NCI-H748 treated with DMSO at 0.1 percent for 48 hours (cell line): ENCODE results near the gene RUNDC3A.

ENCODE experiments used
- DNase-seq: peaks from one replicate; lab custom pipeline; 2025; lab: John Stamatoyannopoulos, UW

RUNDC3A gene

DNA sequence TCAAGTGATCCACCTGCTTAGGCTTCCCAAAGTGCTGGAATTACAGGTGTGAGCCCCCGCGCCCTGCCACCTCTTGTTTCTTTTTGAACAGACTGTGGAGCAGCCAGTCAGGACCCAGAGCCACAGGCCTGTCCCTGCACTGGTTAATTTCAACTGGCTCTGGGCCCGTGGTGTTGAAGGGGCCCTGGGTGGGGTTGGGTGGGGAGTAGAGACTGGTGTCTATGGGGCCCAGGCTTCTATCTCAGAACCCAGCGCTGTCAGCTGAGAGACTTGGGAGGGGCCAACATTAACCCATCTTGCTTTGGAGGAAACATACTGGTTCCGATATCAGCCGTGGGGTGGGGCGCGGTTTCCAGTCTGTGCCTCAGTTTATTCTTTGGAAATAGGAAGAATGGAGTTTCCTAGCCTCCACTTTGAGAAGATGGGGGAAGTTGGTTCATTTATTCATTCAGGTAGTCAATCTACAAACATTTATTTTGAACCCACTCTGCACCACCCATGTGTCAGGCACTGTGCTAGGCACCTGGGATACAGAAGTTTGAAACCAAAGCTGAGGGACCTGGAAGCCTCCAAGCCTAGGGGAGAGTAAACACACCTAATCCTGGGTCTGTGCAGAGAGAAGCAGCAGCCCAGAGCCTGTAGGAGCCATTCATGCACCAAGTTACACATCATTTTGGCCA, 24.9 kb upstream of the RUNDC3A start:
- no peak for DNase-seq

DNA sequence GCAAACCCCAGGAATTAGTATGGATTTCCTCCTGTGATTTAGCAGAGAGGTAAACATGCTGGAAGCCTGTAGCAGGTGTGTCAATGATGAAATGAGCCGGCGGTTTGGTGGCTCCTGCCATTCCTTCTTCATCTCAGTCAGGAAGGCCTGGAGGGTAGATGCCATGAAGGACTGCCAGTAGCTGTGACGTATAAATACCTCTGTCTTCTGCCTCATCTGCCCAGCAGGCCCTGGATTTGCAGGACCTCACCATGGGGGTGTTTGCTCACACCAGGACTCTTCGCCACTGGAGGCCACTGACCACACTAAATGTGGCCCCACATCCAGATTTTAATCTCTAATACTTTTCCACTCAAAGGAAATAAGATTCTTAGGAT, 24.4 kb upstream of the RUNDC3A start:
- no peak for DNase-seq

DNA sequence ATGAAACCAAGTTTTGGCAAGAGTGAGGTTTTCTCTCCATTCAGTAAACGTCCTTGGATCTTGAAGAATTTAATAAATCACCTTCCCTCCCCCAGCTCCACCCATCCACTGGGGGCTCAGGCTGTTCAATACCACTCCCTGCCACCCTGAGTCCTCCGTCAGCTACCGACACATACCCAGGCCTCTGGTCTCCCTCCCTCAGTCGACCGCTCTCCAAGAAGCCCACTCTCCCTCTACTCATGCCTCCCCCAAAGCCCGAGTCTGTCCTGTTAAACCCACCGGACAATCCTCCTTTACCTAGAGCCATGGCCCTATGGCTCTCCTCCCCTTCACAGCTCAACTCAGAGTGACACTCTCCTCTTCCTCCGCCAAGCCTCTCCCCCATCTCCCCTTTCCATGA, 20.8 kb upstream of the RUNDC3A start:
- no peak for DNase-seq

DNA sequence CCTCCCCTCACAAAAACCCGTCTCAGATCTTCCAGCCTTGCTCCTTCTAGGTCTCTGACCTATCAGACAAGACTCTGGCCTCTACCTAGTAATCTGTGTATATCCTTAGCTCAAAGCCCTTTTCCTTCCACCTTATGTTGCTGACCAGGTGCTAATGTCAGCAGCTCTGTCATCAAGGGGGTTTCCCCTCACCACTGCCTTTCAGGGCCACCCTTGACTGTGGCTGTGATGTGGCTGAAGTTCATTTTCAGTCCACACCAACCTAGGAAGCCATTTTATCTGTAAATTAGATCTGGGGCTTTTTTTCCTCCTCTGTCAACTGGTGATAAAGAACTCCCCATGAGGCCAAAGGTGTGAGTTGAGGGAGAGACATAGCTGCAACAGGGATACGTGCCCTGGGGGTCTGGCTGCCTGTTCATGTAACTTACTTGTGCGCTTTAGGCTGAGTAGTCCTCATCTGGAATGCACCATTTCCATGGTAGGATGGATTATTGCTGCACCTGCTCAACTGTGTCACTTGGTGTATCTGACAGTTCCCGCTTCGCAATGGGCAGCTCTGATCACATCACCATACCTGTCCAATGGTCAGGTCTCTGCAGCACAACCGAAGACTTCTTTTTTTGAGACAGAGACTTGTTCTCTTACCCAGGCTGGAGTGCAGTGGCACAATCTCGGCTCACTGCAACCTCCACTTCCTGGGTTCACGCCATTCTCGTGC, 14.7 kb upstream of the RUNDC3A start:
- DNase-seq, result no peak

DNA sequence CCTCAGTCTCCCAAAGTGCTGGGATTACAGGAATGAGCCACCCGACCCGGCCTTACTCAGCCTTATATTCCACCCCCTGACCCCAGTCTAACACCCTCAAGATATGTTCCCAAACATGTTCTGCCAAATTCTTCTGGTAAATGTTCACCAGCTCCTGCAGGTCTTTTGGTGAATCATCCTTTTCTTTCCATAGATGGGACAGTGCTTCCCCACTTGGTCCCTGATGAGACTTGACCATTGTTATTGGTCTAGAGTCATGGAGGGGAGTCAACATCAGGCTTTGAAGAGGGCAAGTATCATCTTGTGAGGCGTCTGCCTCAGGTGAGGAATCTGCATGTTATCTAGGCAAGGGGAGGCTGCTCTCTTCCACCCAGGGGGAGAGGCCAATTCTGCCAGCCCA, 10.4 kb upstream of the RUNDC3A start:
- no peak for DNase-seq

DNA sequence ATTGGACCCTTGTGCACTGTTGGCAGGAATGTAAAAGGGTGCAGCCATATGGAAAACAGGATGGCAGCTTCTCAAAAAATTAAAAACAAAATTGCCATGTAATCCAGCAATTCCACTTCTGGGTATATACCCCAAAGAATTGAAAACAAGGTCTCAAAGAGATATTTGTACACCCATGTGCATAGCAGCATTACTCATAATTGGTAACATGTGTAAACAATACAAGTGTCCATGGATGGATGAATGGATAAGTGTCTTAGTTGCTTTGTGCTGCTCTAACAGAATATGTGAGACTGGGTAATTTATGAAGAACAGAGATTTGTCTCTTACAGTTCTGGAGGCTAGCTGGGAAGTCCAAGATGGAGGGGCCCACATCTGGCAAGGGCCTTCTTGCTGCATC, 3.8 kb upstream of the RUNDC3A start:
- no peak for DNase-seq

DNA sequence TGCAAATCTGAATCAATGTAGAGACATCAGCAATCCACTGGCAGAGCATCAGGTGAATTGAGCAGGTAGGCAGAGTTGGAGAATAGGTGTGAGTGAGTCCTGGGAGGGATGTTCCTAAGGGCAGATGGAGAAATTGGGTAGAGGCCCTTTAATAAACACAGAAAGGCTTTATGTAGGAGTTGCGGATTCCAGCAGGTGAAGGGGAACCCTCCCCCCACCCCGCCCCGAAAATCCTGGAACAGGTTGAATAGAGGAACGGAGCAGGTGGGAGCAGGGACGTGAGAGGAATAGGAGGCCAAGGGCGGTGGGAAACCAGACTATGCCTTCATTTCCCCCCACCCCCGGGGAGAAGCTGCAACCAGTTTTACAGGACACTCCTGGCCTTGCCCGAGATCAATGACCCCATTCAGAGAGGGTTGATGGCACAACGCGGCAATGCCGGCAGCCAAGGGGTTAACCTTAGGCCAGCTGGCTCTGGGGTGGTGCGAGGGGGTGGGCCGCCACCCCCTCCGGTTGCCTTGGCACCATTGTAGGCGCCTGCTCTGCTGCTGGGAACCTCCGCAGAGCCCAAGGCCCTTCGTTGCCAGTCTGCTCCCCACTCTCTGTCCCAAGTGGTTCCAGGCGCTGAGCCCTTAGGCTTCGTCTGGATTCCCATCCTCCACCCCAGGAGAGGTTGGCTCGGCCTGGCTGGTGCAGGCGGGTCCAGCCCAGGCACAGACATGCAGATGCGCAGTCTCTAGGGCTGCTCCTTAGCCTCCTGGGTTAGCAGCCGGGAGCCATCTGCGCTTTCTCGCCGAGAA, 814 bp upstream of the RUNDC3A start:
- peak; percentile 21 for DNase-seq

DNA sequence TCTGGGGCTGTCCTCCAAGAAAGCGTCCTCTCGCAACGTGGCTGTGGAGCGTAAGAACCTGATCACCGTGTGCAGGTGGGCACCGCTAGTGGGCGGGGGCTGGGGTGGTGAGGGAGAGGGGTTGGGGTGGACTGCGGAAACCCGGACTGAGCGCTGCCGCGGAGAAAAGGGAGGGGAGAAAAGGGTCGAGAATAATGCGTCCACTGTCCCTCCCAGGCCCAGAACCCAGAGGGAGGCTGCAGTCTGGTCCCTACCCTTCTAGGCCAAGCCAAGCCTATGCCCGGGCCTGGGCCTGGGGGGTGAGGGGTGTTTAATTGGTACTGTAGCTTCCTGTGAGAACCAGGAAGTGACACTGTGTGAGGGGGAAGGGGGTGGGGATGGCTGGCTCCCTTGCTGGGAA, 464 bp downstream of the RUNDC3A start:
- DNase-seq, result peak; percentile 27

DNA sequence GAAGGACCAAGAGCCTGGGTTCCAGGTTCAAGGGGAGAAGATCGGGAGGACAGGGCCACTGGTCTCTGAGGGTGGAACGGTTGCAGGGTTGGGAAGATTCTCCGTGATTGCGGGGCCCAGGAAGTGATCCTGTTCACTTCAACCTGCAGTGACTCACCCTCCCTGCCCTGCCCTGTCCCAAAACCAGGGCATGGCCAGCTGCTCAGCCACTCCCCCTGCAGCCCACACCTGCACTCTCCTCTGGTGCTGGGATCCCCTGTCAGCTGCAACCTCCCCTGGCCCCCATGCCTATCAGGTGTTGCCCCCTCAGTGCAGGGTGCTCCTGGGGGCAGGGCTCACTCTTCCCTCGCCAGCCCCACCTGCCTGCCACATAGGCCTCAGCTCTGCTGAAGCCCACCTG, 1.1 kb downstream of the RUNDC3A start:
- DNase-seq, result no peak

DNA sequence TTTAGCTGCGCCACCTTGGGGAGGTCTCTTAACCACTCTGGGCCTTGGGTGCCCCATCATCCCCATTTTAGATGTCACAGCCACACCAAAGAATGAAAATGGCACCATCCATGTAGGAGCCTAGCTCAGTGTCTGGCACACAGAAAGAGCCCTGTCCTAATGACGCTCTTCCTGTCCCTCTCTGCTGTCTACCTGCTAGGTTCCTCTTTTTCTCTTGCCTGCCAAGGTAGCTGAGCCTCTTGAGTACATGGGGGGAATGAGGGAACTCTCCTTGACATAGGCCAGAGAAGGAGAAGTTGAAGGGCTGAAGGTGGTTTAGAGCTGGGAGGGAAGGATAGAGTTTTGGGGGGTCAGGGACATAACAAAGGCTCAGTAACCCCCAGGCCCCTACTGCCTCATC, 1.8 kb downstream of the RUNDC3A start:
- no peak for DNase-seq

DNA sequence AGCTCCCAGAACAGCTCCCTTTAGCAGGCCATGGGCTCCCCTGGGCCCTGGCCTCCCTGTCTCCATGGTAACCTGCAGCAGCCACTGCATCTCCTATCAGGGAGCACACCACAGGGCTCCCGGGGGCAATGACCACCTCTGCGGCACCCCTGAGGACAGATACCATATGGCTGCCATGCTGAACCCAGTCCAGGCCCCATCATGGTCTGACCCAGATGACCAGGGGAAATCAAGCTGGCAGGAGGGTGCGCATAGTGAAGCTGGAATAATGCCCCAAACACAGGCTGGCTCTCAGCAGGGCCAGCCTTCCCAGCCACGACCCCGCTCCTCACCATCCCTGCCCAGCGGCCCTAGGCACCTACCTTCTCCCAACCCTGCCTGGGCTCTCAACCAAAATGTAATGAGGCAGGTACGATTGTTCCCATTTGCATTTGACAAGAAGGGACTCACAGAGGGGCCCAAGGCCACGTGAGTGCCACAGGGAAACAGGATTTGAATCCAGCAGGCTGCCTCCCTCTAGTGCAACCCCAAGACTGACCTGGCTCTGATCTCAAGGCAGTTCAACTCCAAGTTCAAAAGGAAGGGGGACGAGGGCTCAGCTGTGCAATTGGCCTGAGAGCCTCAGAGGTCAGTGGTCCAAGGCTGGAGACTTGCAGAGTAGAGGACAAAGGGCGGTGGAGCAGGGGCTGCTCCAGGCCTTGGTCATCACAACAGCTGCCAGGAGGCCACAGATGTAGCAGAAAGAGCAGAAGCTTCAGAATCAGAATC, 2.4 kb downstream of the RUNDC3A start:
- no peak for DNase-seq

DNA sequence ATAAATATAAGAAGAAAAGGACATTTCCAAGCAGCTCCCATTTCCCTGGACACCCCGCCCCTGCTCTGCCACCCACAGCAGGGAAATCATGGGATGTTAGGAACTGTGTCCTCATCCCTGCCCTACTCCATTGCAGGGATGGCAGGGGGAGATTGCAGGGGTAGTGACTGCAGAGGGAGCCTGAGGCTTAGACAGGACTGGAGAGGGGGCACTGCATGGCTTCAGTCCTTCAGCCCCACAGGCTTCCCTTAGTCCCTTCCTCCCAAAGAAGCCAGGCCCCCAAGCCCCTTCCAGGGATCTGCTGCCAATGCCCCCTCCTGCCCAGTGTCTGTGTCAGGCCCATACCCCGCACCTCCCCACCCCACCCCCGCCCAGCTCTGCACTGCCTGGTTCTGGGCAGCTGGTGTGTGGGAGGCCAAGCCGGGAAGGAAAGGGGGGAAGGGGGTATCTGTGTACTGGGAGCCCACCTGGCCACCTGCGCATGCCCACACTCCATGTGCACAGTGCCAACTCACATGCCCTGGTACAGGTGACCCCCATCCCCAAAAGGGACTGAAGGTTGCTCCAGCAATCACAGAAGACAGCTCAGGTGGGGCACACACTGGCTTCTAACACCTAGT, 3.3 kb downstream of the RUNDC3A start:
- DNase-seq, result no peak

DNA sequence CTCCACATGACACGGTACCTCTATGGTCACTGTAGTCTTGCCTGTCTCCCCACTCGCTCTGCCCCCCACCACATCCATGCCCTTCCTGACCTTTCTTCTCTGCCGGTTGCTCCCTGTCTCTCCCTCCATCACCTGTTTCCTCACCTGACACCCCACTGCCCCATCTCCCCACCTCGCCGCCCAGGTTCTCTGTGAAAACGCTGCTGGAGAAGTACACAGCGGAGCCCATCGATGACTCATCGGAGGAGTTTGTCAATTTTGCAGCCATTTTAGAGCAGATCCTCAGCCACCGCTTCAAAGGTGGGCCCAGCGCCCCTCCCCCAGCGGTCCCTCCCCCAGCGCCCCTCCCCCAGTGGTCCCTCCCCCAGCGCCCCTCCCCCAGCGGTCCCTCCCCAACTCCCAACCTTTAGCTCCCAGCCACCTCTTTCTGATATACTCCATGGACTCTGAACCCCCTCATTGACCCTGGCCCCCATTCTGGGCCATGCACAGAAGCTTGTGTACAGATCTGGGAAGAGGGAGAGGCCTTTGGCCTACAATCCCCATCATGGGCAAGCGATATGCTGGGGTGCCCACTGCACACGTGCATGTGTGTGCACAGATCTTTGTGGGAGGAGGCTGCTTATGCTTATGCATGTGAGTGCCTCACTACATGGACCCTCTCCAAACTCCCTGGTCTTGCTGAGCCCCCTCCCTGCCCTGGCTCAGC, 4.1 kb downstream of the RUNDC3A start:
- DNase-seq, result no peak

DNA sequence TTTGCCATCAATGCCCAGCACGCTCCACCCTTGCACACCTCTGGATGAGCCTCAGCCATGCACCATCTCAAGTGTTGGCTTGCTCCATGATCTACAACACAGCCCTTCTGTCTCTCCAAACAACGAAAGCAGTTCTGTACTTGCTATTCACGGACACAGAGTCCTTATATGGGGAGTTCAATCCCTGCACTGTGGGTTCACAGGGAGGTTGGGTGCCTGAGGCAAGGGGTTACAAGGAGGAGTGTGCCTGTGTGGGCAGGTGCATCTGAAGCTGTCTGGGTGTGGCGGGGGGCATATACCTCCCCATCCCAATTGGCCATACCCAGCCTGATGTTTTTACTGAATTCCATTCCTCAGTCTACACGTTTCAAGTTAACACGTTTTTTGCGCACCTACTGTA, 5.6 kb downstream of the RUNDC3A start:
- no peak for DNase-seq

DNA sequence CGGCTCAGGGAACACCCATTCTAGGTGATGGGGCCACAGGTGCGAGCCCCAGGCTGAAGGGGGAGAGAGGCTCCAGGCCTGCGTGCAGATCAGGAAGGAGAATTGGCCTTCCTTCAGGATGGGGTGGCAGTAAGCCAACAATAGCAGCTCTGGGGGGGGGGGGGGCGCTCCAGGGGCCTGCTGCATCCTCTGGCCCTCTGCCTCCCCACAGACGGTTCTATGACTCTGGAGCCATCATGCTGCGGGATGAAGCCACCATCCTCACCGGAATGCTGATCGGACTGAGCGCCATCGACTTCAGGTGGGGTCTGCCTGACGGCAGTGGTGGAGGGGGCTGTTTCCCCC, 6.1 kb downstream of the RUNDC3A start:
- no peak for DNase-seq

DNA sequence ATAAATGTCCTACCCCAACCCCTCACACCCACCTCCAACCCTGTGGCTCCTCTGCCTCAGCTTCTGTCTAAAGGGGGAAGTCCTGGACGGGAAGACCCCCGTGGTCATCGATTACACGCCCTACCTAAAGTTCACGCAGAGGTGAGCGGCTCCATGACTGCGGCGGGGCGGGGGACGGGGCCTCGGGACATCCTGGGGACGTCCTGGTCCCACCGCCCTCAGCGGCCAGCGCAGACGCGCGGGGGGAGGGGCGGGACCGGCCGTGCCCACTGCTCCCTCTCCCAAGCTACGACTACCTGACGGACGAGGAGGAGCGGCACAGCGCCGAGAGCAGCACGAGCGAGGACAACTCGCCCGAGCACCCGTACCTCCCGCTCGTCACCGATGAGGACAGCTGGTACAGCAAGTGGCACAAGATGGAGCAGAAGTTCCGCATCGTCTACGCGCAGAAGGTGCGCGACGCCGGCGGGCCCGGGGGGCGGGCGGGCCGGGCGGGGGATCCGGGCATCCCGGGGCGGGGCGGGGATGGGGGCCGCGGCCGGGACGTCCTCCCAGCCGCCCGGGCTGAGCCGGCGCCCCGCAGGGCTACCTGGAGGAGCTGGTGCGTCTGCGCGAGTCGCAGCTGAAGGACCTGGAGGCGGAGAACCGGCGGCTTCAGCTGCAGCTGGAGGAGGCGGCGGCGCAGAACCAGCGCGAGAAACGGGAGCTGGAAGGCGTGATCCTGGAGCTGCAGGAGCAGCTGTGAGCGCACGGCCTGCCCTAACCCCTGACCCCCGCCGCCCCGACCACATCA, 6.7 kb downstream of the RUNDC3A start:
- peak; percentile 15 for DNase-seq

DNA sequence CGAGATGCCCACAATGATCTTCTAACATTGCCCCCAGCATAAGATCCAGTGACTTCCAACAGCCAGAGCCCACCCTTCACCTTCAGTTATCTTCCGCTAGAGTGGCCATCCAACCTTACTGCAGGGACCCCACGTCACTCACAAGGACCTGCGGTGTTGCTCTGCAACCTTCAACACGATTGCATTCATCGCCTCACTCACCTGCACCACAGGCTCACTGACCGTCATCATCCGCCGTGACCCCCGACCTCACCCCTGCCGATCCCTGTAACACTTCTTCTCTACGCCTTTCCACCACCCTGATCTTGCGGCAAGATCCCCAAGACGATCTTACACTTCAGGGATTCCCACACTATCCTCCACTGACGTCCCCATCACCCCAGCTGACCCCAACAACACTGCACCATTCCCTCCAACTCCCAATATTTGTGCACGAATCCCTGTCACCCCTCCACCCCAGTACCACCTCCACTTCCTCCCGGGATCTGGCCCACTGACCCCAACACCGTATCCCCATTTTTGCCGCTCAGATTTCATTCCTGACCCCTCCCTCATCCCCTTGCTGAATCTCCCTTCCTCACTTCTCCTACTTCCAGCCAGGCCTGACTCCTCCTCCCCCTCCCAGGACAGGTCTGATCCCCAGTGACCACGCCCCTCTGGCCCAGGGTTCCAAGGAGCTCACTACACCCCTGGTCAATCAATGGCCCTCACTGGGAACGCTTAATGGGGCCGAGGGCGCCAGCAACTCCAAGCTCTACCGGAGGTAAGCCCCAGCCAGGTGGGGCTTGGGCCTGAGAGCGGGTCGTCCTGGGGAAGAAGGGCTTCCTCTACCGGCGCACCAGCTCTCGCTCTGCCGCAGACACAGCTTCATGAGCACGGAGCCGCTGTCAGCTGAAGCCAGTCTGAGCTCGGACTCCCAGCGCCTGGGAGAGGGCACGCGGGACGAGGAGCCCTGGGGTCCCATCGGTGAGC, 7.6 kb downstream of the RUNDC3A start:
- no peak for DNase-seq

DNA sequence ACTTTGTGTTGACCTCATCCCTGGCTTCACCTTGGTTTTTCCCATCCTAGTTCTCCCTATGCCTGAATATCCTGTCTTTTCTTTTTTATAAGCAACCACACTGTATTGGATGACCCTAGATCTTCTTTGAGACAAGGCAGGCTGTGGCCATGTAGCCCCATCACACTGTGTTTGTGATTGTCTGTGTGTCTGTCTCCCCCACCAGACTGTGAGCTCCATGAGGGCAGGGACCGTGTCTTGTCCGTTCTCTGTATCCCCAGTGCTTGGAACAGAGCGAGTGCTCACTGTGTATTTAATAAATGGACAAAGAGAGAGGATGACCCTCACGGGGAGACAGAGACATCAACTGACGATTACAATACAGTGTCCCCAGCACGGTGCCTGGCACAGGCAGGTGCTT, 9.1 kb downstream of the RUNDC3A start:
- DNase-seq, result no peak
